ENCODE measurements around the gene DYRK1B.

GRCh38 chr19:39845172-39845571 lies 11.2 kb upstream of the DYRK1B start:
- TF ChIP-seq POLR2AphosphoS5 (IDR thresholded peaks at IDR 0.05; ENCODE audit: low read depth, low read length) (no peak), SIN3A (IDR thresholded peaks at IDR 0.05; ENCODE audit: borderline replicate concordance, insufficient read depth, low read length) (no peak), TAF1 (IDR thresholded peaks at IDR 0.05; ENCODE audit: borderline replicate concordance, insufficient read depth, low read length) (no peak), REST (IDR thresholded peaks at IDR 0.05; ENCODE audit: insufficient read depth in 1 of 2, low read depth in 2 of 2, low read length in 2 of 2) (no peak)
